ENCODE data around the gene PHF10.

GRCh38 chr6:169763881-169764280 lies 39.6 kb upstream of the PHF10 start:
- no peak for TF ChIP-seq EZH2 (IDR thresholded peaks at IDR 0.05; ENCODE audit: insufficient read depth, poor library complexity, severe bottlenecking)
- no peak for TF ChIP-seq EZH2phosphoT487 (IDR thresholded peaks at IDR 0.05; ENCODE audit: insufficient read depth, low read depth)

Measured in GM23248 (cell line).